Glutamatergic neuron (in vitro differentiated cells): Measurements from ENCODE around the gene NAB2. TPM values are rescaled to one million over a fixed set of nuclear protein-coding genes. Genes with fewer than 3 reads are reported as not detected.

Experiments used
- DNase-seq: peaks from one replicate; pipeline ENCODE4 v3.0.0; 2022
- H3K27ac Mint-ChIP-seq: one replicate; pipeline ENCODE4 v1.8.0; 2020; ENCODE audit warnings: mild to moderate bottlenecking, mixed read lengths, inconsistent platforms; ENCODE audit not compliant: unreplicated experiment
- H3K27me3 Mint-ChIP-seq: one replicate; pipeline ENCODE4 v1.8.0; 2020; ENCODE audit warnings: mild to moderate bottlenecking, moderate library complexity, mixed read lengths, inconsistent platforms; ENCODE audit not compliant: unreplicated experiment
- H3K36me3 Mint-ChIP-seq: one replicate; pipeline ENCODE4 v1.8.0; 2020; ENCODE audit warnings: mild to moderate bottlenecking, mixed read lengths, inconsistent platforms; ENCODE audit not compliant: unreplicated experiment
- H3K4me1 Mint-ChIP-seq: one replicate; pipeline ENCODE4 v1.8.0; 2020; ENCODE audit warnings: mild to moderate bottlenecking, low read depth, mixed read lengths, inconsistent platforms; ENCODE audit not compliant: unreplicated experiment
- H3K4me3 Mint-ChIP-seq: one replicate; pipeline ENCODE4 v1.8.0; 2020; ENCODE audit warnings: mild to moderate bottlenecking, mixed read lengths, inconsistent platforms; ENCODE audit not compliant: unreplicated experiment
- H3K9me3 Mint-ChIP-seq: one replicate; pipeline ENCODE4 v1.8.0; 2020; ENCODE audit warnings: mild to moderate bottlenecking, moderate library complexity, mixed read lengths, inconsistent platforms; ENCODE audit not compliant: unreplicated experiment
- total RNA-seq: library from RNA; stranded (reverse); fragmentation: NEBNext Ultra II Directional; extraction: Animal tissue kit (Norgen Biotek cat#: 25700); gene quantifications from one replicate; pipeline ENCODE4 v1.2.1, GENCODE V29; 2021; ENCODE audit not compliant: unreplicated experiment
- TF ChIP-seq, protein P1 (sequence below): fragments of 200-600 bp; sonication (generic); IDR thresholded peaks from one replicate; pipeline ENCODE4 v1.5.0; 2021; ENCODE audit not compliant: partially characterized antibody, unreplicated experiment

The NAB2 gene
- total RNA-seq, 1 donor from 2014 or later, result 20.0 TPM

DNA sequence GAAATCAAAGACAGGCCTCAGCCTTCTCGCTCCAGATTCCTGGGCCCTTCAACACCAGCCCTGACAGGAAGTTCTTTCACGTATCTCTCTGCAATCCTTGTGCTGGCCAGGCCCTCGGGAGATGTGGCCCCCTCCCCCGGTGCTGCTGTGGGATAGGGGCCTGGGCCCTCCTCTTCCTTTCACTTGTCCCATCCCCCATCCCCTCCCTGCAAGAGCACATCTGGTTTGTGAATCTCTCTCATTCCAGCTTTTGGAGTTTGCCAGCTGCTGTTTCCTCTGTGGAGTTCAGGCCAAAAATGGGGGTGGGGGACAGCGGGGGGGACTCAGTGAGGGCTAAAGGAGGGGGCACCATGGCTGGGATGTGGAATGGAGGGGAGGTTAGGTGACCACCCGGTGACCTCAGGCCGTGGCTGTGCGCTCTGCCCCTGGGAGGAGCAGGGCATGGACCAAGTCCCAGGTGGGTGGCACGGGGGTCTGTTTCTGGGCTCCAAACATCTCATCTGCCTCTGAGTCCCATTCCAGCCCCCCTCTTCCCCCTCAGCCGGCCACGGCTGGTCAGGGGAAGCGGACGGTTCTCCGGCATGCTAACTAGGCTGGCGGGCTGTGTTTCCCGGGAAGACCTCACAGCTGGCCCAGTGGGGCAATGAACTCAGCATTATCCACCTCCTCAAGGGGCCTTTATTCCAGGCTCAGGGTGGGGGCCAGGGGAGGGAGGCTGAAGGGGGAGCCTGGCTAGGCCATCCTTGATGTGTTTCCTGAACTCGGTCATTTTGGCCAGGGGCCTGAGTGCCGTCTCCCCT lies 46.8 kb downstream of the NAB2 start:
- Mint-ChIP-seq H3K4me1 (peaks cover 26% of the 10 kb centered on the region), H3K27ac (no peak overlapping the region), H3K9me3 (no peaks in the 10 kb centered on the region), H3K4me3 (no peak overlapping the region), H3K36me3 (no peaks in the 10 kb centered on the region), H3K27me3 (peaks cover 4% of the 10 kb centered on the region)
- DNase-seq, result no peak
- TF ChIP-seq, protein P1, sequence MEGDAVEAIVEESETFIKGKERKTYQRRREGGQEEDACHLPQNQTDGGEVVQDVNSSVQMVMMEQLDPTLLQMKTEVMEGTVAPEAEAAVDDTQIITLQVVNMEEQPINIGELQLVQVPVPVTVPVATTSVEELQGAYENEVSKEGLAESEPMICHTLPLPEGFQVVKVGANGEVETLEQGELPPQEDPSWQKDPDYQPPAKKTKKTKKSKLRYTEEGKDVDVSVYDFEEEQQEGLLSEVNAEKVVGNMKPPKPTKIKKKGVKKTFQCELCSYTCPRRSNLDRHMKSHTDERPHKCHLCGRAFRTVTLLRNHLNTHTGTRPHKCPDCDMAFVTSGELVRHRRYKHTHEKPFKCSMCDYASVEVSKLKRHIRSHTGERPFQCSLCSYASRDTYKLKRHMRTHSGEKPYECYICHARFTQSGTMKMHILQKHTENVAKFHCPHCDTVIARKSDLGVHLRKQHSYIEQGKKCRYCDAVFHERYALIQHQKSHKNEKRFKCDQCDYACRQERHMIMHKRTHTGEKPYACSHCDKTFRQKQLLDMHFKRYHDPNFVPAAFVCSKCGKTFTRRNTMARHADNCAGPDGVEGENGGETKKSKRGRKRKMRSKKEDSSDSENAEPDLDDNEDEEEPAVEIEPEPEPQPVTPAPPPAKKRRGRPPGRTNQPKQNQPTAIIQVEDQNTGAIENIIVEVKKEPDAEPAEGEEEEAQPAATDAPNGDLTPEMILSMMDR, result no peak

DNA sequence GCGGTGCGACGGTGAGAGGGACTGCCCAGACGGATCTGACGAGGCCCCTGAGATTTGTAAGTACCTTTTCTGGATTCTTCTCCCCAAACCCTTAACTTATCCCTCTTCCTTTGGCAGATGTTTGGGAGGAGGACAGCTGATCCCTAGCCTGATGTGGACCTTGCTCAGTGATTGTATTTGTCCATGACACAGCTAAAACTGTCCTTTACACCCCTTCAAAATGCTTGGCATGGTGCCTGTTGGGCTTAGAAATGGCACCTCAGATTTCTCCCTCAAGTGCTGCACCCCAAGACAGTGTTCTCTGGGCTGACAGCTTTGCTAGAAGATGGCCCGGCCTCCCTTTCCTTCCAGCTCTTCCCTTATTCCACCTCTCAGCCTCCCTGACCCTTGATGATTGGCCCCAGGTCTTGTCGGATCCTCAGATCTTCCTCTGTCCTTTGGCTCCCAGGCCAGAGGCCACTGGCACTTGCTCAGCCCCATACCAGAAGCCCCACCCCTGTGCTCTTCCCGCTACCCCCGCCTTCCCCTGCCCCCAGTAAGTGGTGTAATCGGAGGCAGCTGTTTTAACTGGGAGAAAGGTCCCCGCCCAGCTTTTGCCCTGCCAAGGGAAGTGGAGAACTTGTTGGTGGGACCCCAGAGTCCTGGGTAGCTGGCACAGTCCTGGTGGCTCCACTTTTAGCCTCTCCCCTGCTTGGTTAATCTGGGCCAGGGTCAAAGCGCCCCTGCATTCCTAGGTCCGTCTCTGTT lies 49.8 kb downstream of the NAB2 start:
- Mint-ChIP-seq H3K27ac (no peak overlapping the region), H3K36me3 (no peaks in the 10 kb centered on the region), H3K4me3 (no peak overlapping the region)

DNA sequence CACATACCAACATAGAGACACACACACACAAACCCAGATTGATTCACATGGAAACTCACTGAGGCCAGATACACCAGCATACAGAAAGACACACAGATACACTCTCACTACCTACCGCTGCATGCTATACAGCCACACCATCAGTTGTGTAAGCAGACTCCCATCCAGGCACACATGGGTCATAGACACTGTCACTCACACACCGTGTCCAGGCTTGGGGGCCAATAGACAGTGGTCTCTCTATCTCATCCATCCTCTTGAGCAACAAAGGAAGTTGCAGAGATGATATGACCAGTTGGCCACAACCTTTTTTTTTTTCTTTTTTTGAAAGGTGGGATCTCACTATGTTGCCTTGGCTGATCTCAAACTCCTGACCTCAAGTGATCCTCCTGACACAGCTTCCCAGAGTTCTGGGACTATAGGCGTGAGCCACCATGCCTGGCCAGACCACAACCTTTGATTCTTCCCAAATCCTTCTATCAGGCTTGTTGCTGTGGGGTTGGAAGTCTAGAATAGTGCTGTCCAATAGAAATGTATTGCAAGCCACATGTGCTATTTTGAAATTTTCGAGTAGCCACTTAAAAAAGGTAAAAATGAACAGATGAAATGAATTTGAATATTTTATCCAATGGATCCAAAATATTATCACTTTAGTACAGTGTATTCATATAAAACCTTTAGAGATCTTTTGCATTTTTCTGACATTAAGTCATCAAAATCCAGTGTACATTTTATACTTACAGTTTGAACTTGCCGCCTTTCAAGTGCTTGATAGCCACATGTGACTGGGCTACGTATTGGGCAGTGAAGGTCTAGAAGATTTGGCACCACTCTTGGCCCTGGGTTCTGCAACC lies 51.1 kb downstream of the NAB2 start:
- TF ChIP-seq, protein P1, result no peak
- no peak for DNase-seq
- Mint-ChIP-seq H3K4me1 (peaks cover 13% of the 10 kb centered on the region), H3K4me3 (peak overlapping the region; percentile 21), H3K36me3 (no peaks in the 10 kb centered on the region), H3K27me3 (peaks cover 4% of the 10 kb centered on the region), H3K9me3 (no peaks in the 10 kb centered on the region), H3K27ac (no peak overlapping the region)

More for the DNA sequence above, 49.8 kb downstream of the NAB2 start:
- Mint-ChIP-seq H3K9me3 (no peaks in the 10 kb centered on the region), H3K4me1 (peaks cover 13% of the 10 kb centered on the region), H3K27me3 (peaks cover 4% of the 10 kb centered on the region)
- TF ChIP-seq, protein P1, result no peak
- no peak for DNase-seq

DNA sequence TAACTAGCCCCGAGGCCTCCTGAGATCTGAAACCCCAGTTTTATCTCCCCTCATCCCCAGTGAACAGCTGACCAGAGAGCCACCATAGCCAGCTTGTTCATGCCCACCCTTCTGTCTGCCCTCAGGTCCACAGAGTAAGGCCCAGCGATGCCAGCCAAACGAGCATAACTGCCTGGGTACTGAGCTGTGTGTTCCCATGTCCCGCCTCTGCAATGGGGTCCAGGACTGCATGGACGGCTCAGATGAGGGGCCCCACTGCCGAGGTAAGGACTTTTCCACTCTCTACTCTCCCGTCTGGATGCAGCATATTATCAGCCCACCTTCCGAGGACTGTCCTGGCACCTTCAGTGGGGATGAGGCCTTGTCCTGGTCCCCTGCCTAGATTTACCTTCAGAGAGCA lies 52.3 kb downstream of the NAB2 start:
- peaks cover 4% of the 10 kb centered on the region for H3K27me3 Mint-ChIP-seq
- H3K4me1 Mint-ChIP-seq, result peaks cover 18% of the 10 kb centered on the region
- DNase-seq, result no peak
- no peak overlapping the region for H3K4me3 Mint-ChIP-seq
- TF ChIP-seq, protein P1, result no peak
- peaks cover 5% of the 10 kb centered on the region for H3K36me3 Mint-ChIP-seq
- peaks cover 1% of the 10 kb centered on the region for H3K9me3 Mint-ChIP-seq
- no peak overlapping the region for H3K27ac Mint-ChIP-seq
